NB4 (cell line): ENCODE measurements around the gene ABLIM3.

Source experiments
- CTCF ChIP-seq: IDR thresholded peaks from one replicate; pipeline ENCODE4 v1.5.1; 2012; ENCODE audit warnings: low read depth, low read length
- MAX ChIP-seq: IDR thresholded peaks from 2 replicates; pipeline ENCODE4 v1.6.1; 2011; ENCODE audit warnings: low read depth, low read length
- MYC ChIP-seq: IDR thresholded peaks from 2 replicates; pipeline ENCODE4 v1.6.1; 2011; ENCODE audit warnings: low read depth, low read length
- POLR2A ChIP-seq: IDR thresholded peaks from 2 replicates; pipeline ENCODE4 v1.6.1; 2011; ENCODE audit warnings: mild to moderate bottlenecking; ENCODE audit not compliant: insufficient read length; ENCODE audit errors: extremely low read depth

- TF ChIP-seq CTCF (no peak), POLR2A (no peak), MYC (no peak), MAX (no peak)
These were observed 11.0 kb upstream of the ABLIM3 start for GRCh38 chr5:149130121-149130914.
